PFSK-1 (cell line): ENCODE data around the gene EEF1E1.

Experiments
- FOXP2 ChIP-seq: optimal IDR thresholded peaks from 2 replicates; pipeline ENCODE3; 2011; ENCODE audit warnings: borderline replicate concordance, control low read depth, inconsistent platforms; ENCODE audit not compliant: insufficient read depth; ENCODE audit errors: extremely low read length, extremely low read depth
- POLR2AphosphoS5 ChIP-seq: IDR thresholded peaks from 2 replicates; pipeline ENCODE4 v1.6.1; 2012; ENCODE audit warnings: low read depth, mild to moderate bottlenecking, control low read depth, low read length, moderate library complexity
- REST ChIP-seq, 2 experiments: IDR thresholded peaks; 2 replicates each; pipeline versions ENCODE4 v1.6.1 to v1.8.0; 2011 to 2012; ENCODE audit warnings: low read depth in 2 of 2, low read length in 2 of 2, control low read depth in 1 of 2, inconsistent platforms in 1 of 2, mild to moderate bottlenecking in 1 of 2, moderate library complexity in 1 of 2; ENCODE audit not compliant: insufficient read depth in 1 of 2
- SIN3A ChIP-seq: IDR thresholded peaks from 2 replicates; pipeline ENCODE4 v1.6.1; 2012; ENCODE audit warnings: mild to moderate bottlenecking, low read length, moderate library complexity, borderline replicate concordance; ENCODE audit not compliant: insufficient read depth
- TAF1 ChIP-seq: IDR thresholded peaks from 2 replicates; pipeline ENCODE4 v1.6.1; 2012; ENCODE audit warnings: low read length, control low read depth, borderline replicate concordance; ENCODE audit not compliant: insufficient read depth

The EEF1E1 gene

GRCh38 chr6:8114956-8115355, 12.6 kb upstream of the EEF1E1 start:
- TF ChIP-seq SIN3A: no peak
- no peak for TF ChIP-seq POLR2AphosphoS5
- TF ChIP-seq REST (IDR thresholded peaks at IDR 0.05; ENCODE audit: insufficient read depth in 1 of 2, low read depth in 2 of 2, low read length in 2 of 2): no peak
- TF ChIP-seq FOXP2: no peak
- TF ChIP-seq TAF1: no peak

DNA sequence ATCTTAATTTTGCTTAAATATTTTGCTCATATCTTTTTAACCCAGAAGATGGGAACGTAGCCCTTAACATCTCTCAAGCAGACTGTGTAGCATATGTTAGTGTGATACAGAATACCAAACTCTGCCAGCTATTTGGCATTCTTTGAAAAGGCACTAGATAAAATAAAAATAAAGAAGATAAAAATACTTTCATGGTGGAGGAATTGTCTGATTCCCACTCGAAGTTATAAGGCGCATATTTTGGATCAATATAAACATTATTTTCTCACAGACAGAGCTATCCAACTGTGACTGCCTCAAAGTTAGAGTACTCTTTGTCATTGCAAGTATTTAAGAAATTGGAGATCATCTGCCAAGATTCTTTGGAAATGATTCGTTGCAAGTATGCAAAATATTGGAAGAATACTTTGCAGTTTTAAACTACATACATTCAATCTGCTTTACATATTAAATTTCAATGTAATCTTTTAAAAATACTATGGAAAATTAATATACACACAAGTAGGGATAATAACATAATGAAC, 10.8 kb upstream of the EEF1E1 start:
- TF ChIP-seq REST (IDR thresholded peaks at IDR 0.05; ENCODE audit: insufficient read depth in 1 of 2, low read depth in 2 of 2, low read length in 2 of 2): no peak
- no peak for TF ChIP-seq POLR2AphosphoS5
- TF ChIP-seq SIN3A: no peak
- TF ChIP-seq FOXP2: no peak

GRCh38 chr6:8110725-8111124, 8.4 kb upstream of the EEF1E1 start:
- no peak for TF ChIP-seq TAF1
- TF ChIP-seq SIN3A: no peak
- TF ChIP-seq POLR2AphosphoS5: no peak
- no peak for TF ChIP-seq FOXP2
- no peak for TF ChIP-seq REST (IDR thresholded peaks at IDR 0.05; ENCODE audit: insufficient read depth in 1 of 2, low read depth in 2 of 2, low read length in 2 of 2)

DNA sequence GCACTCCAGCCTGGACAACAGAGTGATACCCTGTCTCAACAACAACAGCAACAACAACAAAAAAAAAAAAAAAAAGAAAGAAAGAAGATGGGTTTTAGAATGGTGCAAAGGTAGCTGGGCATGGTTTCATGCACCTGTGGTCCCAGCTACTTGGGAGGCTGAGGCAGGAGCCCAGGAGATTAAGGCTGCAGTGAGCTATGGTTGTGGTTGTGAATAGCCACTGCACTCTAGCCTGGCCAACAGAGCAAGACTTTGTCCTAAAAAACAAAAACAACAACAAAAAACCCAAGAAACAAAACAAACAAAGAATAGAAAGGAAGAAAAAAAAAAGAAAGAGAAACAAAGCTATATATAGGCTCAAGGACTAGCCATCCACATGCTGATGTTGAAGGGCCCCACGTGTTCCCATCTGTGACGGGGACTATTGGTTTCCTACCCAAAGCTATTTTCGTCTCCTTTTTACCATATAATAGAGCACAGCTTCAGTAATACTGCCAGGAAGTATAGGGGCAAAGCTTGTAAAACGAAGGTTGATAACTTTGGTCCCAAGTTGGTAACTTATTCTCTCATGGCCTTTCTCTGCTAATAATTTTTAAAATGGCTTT, 7.9 kb upstream of the EEF1E1 start:
- no peak for TF ChIP-seq REST (IDR thresholded peaks at IDR 0.05; ENCODE audit: insufficient read depth in 1 of 2, low read depth in 2 of 2, low read length in 2 of 2)
- TF ChIP-seq SIN3A: no peak
- TF ChIP-seq FOXP2: no peak
- no peak for TF ChIP-seq TAF1
- no peak for TF ChIP-seq POLR2AphosphoS5
